ENCODE data around the gene PNRC2.

The PNRC2 gene, protein sequence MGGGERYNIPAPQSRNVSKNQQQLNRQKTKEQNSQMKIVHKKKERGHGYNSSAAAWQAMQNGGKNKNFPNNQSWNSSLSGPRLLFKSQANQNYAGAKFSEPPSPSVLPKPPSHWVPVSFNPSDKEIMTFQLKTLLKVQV

DNA sequence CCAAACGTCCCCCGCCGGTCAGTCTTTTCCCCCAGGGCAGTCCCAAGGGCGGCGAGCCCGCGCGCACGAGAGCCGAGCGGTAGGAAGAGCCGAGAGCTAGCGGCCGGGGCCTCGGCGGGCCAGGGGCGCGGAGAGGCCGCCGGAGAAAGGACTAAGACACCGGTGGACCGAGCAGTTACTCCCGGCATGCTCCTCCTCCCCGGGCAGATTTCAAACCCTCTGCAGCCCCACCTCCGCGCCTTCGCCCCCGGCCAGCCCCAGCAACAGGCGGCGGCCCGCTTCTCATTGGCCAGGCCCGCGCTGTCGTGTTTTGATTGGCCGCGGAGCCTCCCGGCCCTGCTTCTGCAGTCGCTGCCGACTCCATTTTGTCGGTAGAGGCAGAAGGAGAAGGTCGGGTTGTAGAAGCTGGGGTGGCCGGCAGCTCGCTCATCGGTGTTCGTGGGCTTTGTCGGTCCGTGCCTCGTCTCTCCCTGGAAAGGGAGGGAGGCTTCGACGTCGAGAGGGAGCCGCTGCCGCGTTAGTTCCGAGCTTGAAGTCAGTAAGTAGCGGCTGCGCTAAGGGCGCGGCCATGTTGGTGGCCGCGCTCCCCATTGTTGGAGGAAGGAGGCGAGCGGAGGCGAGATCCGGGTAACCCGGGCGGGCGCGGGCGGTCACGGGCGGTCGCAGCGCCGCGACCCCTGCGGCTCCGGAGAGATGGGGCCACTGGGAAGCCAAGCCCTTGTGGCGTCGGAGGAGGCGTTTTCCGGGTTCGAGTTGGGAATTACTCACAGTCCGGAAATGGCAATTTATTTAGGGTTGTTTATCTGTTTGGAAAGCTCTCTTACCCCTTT is at the start of gene PNRC2:
Gene PNRC2 (plus strand): TSS at position 368 of the 830 bp plus-strand sequence. CDS start 1,630 bp downstream, outside the sequence.
- peak; percentile 97 for DNase-seq (ENCODE audit: low spot score)
- TF ChIP-seq, protein P1, sequence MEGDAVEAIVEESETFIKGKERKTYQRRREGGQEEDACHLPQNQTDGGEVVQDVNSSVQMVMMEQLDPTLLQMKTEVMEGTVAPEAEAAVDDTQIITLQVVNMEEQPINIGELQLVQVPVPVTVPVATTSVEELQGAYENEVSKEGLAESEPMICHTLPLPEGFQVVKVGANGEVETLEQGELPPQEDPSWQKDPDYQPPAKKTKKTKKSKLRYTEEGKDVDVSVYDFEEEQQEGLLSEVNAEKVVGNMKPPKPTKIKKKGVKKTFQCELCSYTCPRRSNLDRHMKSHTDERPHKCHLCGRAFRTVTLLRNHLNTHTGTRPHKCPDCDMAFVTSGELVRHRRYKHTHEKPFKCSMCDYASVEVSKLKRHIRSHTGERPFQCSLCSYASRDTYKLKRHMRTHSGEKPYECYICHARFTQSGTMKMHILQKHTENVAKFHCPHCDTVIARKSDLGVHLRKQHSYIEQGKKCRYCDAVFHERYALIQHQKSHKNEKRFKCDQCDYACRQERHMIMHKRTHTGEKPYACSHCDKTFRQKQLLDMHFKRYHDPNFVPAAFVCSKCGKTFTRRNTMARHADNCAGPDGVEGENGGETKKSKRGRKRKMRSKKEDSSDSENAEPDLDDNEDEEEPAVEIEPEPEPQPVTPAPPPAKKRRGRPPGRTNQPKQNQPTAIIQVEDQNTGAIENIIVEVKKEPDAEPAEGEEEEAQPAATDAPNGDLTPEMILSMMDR (IDR thresholded peaks at IDR 0.05; ENCODE audit: extremely low read depth, missing control alignments): no peak

DNA sequence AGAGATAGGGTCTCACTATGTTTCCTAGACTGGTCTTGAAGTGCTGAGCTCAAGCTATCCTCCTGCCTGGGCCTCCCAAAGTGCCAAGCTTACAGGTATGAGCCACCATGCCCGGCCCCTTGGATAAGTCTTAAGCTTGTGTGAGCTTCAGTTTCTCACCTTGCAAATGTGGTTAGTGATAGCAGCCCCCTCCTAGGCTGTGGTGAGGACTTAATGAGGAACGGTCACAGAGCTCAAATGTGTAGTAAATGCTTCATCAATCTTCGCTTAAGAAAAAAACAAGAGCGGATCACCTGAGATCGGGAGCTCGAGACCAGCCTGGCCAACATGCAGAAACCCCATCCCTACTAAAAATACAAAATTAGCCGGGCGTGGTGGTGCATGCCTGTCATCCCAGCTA is 49.5 kb upstream of the PNRC2 start:
- no peak for DNase-seq (ENCODE audit: low spot score)
- TF ChIP-seq, protein P1 (IDR thresholded peaks at IDR 0.05; ENCODE audit: extremely low read depth, missing control alignments): no peak

DNA sequence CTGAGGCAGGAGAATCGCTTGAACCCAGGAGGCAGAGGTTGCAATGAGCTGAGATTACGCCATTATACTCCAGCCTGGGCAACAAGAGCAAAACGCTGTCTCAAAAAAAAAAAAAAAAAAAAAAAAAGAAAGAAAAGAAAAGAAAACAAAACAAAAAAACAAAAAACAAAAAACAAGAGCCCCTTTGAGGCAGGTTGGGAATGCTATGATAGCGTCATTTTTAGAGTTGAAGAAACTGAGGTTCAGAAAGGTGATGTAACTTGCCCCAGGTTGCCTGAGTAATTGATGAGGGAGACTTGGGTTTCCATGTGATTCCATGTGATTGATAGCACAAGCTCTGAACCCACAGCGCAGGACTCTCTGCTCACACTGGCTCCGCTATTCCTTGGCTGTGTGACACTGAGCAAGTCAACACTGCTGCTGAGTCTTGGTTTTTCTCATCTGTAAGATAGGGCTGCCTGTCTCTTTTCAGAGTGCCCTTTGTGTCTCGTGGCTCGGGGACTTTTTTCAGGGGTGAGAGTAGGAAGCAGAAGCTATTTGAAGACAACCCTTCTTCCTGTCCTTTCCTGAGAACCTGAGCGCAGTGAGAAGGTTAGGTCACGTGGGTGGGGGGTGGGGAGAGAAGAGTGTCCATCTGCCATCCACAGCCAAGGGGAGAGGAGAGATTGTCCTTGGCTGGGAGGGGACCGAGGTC is 48.9 kb upstream of the PNRC2 start:
- DNase-seq (ENCODE audit: low spot score): peak; percentile 52
- TF ChIP-seq, protein P1 (IDR thresholded peaks at IDR 0.05; ENCODE audit: extremely low read depth, missing control alignments): no peak

DNA sequence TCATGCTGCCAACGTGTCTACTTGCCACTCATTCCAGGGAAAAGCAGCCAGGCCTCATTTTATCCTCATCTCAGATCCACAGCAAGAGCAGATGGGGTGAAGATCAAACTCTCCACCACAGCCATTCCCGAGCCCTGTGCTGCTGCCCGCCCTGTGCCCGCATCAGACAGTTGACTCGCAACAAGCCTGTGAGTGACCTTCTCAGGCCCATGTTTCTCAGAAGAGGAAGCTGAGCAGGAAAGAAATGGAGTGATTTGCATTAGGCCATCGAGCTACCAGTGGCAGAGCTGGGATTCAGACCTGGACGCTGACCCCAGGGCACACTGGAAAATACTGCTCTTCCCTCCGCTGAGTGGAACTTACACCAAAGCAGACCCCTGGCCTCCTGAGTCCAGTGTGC is 47.7 kb upstream of the PNRC2 start:
- DNase-seq (ENCODE audit: low spot score): no peak
- TF ChIP-seq, protein P1 (IDR thresholded peaks at IDR 0.05; ENCODE audit: extremely low read depth, missing control alignments): no peak

DNA sequence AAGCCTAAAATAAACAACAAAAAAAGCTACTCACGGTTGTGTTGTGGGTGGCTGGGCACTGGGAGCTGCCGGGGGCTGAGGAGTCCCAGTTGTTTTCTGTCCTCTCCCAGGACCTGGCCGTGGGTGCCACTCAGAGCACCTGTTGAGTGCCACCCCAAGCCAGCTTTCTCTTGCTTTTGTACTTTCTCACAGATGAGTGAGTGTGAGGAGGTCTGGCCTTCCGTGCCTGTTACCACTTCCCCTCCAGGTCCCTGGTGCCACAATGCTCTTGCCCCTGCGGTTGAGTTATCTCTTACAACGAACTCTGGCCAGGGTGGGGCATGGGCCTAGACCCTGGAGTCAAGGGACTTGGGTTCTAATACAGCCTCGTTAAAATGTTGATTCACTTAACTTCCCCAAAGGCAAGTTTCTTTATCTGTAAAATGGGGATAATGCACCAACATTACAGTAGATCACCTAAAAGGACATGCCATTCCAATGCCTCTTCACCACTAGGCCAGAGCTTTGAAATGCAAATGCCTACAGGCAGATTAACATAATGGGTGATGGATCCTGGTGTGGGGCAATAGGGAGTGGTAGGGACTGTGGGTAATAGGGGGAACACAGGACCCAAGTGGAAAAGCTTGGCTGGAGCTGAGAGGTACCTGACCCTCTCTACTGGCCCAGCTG is 46.3 kb upstream of the PNRC2 start, which contains the start of gene CNR2:
Gene CNR2 (minus strand): TSS at position 151 of the 669 bp plus-strand sequence. CDS start 37,745 bp downstream, outside the sequence.
- TF ChIP-seq, protein P1 (IDR thresholded peaks at IDR 0.05; ENCODE audit: extremely low read depth, missing control alignments): no peak
- DNase-seq (ENCODE audit: low spot score): no peak

DNA sequence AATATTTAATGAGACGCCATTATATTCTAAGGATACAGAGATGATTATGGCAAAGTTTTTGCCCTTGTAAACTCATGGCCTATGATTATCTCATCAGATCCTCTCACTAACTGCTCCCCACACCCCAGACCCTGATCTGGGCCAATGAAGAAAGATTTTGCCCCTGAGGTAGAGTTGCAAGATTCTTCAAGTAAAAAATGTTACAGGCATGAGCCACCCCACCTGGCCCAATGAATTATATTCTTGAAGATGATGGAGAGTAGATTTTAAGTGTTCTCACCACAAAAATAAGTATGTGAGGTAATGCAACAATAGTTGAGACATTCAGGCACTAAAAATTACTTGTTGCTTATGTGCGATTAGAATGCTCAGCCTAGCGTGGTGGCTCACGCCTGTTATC is 44.7 kb upstream of the PNRC2 start:
- no peak for DNase-seq (ENCODE audit: low spot score)
- TF ChIP-seq, protein P1 (IDR thresholded peaks at IDR 0.05; ENCODE audit: extremely low read depth, missing control alignments): no peak

Measured in GM20000 (cell line).